Erythroblast (primary cell): ENCODE measurements around the gene VARS2.

ENCODE experiments used
- GATA1 ChIP-seq: IDR thresholded peaks from 2 replicates; pipeline ENCODE4 v1.6.1; 2011; ENCODE audit warnings: low read depth, mild to moderate bottlenecking, control low read depth, low read length, moderate library complexity
- POLR2A ChIP-seq: IDR thresholded peaks from 2 replicates; pipeline ENCODE4 v1.6.1; 2011; ENCODE audit warnings: mild to moderate bottlenecking, low read length

DNA sequence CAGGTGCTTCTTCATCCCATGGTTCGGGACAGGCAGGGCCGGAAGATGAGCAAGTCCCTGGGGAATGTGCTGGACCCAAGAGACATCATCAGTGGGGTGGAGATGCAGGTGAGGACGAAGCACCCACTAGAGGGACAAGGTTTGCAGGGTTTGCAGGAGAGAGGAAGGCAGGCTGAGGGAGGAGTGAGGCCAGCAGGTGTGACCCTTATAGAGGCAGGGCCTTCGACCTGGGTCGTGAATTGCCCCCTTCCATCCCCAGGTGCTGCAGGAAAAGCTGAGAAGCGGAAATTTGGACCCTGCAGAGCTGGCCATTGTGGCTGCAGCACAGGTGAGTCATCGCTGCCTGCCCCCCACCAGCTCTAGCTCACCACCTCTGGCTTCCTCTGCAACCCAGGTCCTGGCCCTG, 8.4 kb downstream of the VARS2 start:
- TF ChIP-seq POLR2A (no peak), GATA1 (no peak)
